Measurements from ENCODE around the gene MZT2A. TPM values are rescaled to one million over a fixed set of nuclear protein-coding genes. Genes with fewer than 3 reads are reported as not detected.
"Not testable (repeated sequence)": the region's sequence is repeated elsewhere in the genome, so short reads cannot be mapped to it uniquely, and the experiment has no call there.

MZT2A gene
- total RNA-seq, 1 donor from 2014 or later = 80.0 TPM

DNA sequence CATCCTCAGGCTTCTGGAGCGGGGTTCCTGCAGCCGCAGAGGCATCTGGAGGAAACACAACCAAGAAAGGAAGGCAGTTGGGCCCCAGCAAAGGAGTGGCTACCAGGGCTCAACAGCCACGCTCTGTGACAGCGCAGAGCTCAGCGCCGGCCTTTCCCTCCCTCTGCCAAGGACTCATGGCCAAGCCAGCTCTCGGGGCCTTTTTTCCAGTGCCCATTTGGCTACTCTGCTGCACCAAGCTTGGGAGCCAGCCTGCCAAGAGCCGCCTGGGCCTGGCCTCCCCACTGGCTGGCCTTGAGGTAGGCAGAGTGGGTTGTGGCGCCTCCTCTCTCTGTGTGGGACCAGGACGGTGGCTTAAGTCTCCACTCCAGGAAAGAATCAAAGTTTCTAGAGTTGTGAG lies 28.3 kb upstream of the MZT2A start:
- DNase-seq (ENCODE audit: low spot score) = no peak

DNA sequence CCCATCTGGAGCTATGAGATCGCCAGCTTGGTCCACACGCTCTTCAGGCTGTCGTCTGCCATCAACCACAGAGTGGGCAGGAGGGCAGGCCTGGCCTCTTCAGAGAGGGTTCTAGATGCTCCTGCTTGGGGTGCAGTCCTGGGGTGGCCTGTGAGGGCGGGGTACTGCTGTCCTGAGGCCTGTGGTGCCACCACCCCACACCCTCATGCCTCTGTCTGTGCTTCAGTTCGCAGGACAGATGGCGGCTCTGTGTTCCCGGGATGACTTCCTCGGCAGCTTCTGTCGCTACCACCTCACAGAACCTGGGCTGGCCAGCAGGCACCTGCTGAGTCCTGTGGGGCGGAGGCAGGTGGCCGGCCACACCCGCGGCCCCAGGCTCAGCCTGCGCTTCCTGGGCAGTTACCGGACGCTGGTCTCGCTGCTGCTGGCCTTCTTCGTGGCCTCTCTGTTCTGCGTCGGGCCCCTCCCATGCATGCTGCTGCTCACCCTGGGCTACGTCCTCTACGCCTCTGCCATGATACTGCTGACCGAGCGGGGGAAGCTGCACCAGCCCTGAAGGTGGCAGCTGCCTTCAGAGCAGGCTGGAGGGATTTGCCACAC lies 27.8 kb upstream of the MZT2A start:
- DNase-seq (ENCODE audit: low spot score) = not testable (repeated sequence)

DNA sequence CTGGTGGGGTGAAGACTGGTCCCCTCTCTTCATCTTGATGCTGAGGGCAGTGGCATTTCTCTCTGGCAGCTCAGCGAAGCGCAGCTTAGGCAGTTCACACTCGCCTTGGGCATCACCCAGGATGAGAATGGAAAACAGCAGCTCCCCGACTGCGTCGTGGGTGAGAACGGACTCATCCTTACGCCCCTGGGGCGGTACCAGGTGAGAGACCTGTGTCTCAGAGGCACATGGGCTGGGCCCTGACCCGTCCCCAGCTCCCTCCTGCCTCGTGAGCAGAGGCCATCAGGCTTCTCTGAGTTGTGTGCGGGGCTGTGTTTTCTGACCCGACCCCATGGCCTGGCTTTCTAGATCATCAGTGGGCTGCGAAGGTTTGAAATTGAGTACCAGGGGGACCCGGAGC lies 27.3 kb upstream of the MZT2A start:
- DNase-seq (ENCODE audit: low spot score) = no peak

DNA sequence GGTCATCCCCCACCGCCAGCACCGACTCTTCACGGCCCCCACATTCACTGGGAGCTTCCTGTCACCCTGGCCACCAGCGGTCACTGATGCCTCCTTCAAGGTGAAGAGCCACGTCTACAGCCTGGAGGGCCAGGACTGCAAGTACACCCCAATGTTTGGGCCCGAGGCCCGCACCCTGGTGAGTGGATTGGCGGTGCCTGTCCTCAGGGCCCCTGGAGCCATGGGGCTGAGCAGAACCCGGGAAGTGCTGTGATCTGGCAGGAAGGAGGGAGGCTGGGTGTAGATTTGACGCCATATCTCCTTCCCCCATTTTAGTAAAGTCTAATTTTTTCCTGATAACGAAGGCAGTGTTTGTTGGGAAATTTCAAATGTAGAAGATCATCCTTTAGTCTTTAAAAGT lies 26.3 kb upstream of the MZT2A start:
- not testable (repeated sequence) for DNase-seq (ENCODE audit: low spot score)

DNA sequence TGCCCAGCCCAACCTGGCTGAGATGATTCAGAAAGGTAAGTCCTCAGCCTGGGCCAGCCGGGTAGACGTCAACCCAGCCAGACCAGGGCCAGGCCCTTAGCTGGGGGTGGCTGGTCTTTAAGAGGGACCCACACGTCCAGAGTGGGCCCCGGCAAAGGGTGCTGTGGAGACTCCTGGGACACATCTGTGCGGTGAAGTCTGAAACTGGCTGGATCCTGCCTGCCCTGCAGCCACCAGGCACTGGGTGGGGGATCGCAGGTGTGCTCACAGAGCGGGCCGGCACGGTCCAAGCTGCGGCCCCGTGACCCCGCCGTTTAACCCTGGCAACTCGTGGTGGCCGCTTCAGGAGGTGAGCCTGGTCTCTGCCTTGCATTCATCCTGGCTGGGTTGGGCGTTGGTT lies 25.7 kb upstream of the MZT2A start:
- not testable (repeated sequence) for DNase-seq (ENCODE audit: low spot score)

DNA sequence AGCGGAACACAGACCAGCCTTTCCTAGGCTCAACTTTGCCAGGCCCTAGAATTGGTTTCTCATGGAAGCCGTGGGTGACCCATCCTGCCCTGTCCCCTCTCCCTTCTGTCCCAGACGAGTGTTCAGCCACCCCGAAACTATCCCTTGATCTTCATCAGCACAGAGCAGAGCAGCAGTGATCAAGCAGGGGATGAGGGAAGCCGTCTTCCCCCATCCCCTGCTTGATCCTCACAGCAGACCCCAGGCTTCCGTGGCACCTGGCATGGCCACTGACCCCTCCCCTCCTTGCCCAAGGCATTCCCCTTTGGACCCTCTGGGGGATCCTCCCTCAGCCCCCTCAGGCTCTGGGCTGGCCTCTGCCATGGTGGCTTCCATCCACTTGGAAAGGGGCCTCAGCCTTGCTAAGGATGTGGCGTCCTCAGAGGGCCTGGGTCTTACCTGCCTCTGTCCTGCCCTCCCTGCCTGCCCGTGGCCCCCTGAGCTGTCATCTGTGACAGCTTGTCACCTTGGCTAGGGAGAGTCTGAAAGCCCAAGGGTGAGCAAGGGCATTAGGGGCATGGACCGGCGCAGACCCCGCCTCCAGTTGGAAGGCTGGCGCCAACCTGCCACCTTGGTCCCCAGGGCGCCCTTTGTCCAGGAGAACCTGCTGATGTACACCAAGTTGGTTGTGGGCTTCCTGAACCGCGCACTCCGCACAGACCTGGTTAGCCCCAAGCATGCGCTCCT lies 25.1 kb upstream of the MZT2A start:
- no peak for DNase-seq (ENCODE audit: low spot score)

DNA sequence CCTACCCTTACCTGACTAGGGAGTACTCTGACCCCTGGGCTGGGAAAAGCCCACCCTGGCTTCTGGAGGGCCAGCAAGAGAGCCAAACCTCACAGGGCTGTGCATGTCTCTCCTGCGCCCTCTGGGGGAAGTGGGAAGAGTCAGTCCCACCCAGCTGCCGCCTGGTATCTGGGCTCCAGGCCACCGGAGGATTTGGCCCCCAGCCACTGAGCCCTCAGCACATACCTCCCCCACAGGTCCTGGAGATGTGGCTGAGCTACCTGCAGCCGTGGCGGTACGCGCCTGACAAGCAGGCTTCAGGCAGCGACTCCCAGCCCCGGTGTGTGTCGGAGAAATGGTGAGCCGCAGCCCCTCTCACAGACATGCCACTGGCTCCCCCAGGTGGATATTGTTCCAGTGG lies 24.4 kb upstream of the MZT2A start:
- not testable (repeated sequence) for DNase-seq (ENCODE audit: low spot score)

DNA sequence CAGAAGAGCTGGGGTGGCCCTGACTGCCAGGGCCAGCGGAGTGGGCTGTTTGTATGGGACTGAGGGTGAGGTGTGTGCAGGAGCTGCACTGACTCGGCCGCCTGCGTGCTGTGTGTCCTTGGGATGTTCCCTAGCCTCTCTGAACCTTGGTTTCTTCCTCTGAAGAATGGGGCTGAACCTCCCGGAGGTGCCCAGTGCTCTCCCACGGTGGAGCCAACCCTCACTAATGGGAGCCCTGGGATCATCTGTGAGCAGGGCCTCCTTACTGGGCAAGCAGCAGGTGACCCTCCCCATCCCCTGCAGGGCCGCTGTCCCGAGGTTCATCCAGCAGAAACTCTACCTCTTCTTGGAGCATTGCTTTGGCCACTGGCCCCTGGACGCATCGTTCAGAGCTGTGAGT lies 23.8 kb upstream of the MZT2A start:
- no peak for DNase-seq (ENCODE audit: low spot score)

DNA sequence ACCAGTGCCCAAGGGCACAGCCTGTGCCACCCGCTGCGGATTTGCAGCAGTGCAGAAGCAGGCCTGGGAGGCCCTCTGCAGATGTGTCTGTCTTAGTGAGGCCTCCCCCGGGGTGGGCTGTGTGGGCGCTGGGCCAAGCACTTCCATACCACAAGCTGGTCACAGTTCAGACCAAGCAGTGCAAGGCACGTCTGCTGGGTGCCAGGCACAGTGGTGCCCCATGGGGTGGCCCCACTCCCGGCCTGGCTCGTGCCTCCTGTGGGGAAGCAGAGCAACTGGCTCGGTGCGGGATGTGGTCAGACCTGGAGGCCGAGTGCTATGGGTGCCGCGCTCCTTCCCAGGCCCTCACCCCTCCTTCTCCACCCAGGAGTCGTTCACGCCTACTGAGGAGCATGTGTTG lies 23.0 kb upstream of the MZT2A start:
- not testable (repeated sequence) for DNase-seq (ENCODE audit: low spot score)

DNA sequence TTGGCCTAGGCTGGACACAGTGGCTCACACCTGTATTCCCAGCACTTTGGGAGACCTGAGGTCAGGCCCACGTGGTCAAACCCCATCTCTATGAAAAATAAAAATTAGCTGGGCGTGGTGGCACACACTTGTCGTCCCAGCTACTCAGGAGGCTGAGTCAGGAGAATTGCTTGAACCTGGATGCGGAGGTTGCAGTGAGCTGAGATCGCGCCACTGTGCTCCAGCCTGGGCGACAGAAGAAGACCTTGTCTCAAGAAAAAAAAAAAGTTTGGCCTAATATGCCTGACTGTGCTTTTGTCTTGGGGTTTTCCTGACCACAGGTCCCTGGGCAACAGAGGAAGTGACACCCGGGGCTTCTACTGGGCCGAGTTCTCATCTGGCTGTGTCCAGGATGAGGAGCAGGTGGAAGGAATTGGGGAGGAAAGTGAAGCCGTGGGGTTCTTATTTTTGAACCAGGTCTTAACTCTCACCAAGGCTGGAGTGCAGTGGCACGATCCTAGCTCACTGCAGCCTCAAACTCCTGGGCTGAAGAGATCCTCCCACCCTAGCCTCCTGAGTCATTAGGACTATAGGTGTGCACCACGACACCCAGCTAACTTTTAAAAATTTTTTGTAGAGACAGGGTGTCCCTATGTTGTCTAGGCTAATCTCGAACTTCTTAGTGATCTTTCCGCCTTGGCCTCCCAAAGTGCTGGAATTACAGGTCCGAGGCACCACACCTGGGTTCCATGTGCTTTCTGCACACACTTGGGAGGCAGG lies 22.4 kb upstream of the MZT2A start:
- not testable (repeated sequence) for DNase-seq (ENCODE audit: low spot score)

DNA sequence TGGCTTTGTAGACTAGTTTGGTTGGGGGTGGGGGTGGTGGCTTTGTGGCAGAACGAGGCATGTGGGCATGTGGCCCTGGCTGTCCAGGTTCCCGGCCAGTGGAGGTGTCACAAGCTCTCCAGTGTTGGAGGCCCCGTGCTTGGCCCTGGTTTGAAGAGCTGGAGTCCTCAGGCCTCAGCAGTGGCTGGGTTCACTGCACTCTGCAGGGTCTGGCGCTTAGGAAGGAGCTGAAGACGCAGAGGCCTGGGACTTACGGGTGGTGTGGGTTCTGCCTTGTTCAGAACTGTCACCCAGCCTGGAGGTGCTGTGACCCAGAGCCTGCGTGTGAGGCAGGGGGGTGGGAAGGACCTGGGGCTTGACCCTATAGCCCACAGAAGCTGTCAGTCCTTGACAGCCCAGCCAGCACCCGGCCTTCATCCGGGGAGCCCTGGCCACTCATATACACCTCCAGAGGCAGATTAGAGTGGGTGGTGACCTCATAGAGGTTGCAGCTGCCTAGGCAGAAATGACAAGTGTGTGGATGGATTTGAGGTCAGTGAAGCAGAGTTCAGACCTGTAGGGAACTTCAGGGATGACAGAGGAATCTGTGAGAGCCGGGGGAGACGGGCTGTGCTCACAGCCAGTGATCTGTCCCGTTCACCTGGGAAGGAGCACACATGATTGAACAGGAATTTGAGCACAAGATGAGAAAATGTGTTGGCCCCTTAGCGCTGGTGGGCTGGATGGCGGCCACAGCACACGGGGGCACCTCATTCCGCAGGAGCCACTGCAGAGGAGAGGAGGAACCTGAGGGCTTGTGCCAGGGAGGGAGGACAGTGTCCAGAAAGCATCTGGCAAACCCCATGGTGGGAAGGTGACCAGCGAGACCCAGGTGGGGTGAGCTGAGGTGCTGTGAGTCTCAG lies 20.0 kb upstream of the MZT2A start:
- DNase-seq (ENCODE audit: low spot score) = not testable (repeated sequence)

DNA sequence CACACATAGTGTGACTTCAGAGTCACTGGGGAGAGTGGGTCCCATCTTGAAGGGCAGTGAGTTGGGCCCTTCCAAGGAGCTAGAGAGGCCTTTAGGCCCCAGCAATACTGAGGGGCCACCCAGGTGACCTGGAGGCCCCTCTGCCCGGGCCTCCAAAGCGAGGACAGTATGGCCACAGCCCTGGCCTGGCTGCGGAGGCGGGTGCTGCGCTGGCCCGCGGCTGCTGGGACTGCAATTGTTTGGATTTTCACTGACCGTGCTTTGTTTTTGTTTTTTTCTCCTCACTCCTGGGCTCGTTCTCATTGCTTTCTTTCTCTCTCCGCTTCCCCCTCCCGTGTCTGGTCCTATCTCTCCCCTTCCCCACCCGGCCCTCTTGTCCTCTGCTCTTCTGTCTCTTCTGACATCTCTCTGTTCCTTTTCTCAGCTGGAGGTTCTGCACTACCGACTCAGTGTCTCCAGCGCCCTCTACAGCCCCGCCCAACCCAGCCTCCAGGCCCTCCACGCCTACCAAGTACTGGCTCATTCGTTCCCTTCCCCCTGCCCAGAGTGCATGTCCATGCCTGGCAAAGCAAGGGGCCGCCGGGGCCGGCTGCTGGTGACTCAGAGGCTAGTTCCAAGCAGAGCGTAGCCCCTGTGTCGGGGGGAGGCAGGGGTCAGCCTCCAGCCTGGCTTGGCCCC lies 19.2 kb upstream of the MZT2A start:
- not testable (repeated sequence) for DNase-seq (ENCODE audit: low spot score)

DNA sequence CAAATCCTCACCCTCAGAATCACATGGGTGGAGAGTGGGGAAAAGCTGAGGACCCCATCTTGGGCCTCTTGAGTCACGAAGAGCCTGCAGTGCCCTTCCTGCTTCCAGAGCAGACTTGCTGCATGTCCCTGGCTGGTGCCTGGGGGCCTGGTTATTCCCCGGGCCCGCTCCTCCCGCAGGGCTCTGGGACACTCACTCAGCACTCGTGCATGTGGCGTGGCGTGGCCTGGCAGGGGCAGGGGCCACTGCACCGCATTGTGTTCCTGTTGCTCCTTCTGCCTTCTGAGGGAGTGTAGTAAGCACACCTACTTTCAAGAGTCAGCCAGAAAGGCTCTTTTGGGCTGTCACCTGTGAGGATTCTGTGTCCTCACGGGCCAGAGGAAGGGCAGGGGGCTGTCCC lies 17.4 kb upstream of the MZT2A start:
- DNase-seq (ENCODE audit: low spot score) = no peak

DNA sequence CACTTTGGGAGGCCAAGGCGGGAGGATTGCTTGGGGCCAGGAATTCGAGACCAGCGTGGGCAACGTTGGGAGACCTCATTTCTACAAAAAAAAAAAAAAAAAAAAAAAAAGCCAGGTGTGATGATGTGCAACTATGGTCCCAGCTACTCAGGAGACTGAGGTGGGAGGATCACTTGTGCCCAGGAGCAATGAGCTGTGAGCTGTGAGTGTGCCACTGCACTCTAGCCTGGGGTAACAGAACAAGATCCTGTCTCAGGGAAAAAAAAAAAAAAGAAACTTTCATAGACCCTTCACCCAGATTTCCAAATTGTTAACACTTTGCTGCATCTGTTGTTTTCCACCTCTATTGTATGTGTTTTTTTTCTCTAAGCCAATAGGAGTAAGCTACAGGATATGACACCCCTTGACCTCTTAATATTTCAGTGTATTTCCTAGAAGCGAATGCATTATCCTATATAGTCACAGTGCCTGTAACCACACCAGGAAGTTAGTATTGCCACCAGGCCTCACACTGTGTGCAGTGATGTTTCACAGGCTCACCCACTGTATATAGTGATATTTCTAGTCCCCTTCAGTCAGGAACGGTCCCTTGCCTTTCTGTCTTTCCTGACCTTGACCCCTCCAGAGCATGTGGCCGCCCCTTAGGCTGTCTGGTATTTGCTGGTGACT lies 12.0 kb upstream of the MZT2A start:
- not testable (repeated sequence) for DNase-seq (ENCODE audit: low spot score)

DNA sequence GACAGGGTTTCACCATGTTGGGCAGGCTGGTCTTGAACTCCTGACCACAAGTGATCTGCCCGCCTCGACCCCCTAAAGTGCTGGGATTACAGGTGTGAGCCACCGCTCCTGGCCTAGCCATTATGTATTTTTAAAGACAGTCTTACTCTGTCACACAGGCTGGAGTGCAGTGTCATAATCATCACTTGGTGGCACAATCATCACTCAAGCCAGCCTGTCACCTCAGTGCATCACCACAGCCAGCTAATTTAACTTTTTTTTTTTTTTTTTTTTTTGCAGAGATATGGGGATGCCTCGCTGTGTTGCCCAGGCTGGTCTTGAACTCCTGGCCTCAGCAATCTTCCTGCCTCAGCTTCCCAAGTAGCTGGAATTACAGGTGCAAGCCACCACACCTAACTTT lies 11.4 kb upstream of the MZT2A start:
- DNase-seq (ENCODE audit: low spot score) = not testable (repeated sequence)

DNA sequence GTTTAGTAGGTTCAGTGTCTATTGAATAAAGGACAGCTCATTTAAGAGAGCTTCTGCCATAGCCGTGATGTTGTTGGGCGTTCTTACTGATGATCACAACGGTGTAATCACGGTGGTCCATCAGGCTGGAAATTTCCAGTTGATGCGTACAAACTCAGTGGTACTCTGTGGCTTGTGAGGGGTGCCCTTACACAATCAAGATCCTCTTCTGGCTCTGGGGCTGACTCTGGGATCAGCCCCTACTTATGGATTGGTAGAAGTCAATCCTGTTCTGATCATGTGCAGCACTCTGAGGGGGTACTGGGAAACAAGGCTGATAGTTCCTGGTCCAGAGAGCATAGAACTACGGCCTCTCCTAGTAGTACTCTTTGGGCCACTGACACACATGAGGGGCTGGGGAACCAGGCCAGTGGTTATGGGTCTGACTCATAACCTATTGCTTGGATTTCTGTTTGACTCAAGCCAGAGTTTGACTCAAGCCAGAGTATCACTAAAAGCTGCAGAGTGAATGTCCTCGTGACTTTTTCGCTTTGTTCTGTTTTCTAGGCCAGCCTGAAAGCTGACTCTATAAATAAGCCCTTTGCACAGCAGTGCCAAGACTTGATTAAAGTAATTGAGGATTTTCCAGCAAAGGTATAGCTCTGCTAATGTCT lies 6.2 kb upstream of the MZT2A start:
- DNase-seq (ENCODE audit: low spot score) = not testable (repeated sequence)

DNA sequence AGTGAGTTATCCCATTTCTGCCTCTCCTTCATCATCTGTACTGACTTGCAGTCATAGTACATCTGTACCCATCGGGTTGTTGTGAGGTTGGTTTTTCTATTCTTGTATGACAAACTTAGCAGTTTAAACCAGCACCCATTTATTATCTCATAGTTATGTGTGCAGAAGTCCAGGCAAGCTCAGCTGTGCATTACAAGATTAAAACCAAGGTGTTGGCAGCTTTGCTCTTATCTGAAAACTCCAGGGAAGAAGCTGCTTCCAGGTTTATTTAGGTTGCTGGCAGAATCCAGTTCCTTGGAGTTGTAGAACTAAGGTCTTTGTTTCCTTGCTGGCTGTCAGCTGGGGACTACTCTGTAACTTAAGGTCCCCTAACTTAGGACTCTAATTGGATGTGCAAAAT lies 3.3 kb upstream of the MZT2A start:
- DNase-seq (ENCODE audit: low spot score) = not testable (repeated sequence)

DNA sequence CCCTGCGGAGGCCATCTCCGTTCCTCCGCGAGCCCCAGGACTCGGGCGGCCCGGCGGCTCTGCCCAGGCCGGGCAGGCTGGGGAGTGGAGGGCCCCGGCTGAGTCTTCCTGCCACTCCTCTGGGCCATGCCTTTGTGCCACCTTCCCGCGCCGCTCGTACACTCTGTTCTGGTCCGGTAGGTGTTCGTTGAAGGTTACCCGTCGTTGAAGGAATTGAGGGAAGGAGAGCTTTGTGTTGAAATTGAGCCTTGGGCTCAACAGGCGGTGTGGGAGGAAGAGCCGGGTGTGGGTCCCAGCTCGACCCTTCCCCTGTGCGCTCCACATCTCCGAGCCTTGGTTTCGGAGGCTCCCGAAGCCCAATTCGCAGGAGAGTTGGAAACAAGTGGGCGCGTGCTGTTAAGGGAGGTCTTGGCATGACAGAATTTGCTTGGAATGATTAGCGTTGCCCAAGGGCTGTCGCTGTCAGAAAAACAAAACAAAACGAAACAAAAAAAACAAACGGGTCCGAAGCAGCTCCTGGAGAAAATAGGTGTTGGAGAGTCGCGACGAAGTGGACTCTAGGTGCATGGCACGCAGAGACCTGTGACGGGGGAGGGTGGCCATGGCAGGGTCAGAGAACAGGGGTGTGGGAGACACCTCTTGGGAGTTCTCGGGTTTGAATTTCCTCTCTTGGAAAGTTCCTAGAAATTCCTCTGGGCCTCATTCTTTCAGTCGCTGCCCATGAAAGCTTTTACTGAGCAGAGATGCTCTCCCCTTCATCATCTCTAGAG lies 1.2 kb upstream of the MZT2A start:
- no peak for DNase-seq (ENCODE audit: low spot score)
